GM12878 (cell line): ENCODE measurements around the gene ZNF543. TPM values are rescaled to one million over a fixed set of nuclear protein-coding genes. Genes with fewer than 3 reads are reported as not detected.

Experiments used
- ATAC-seq: fragments of 200-7000 bp; cut with Tn5 transposase; 3 replicates; pipeline ENCODE4 v1.9.1; 2020; ENCODE audit warnings: mild to moderate bottlenecking, moderate library complexity
- BruUV-seq: library from RNA; stranded (reverse); fragments of 400-500 nt; replicated peaks from 2 replicates; lab custom pipeline; 2021; lab: Mats Ljungman, UMichigan
- CTCF ChIA-PET: fragments of 300-600 bp; sonication (Branson Sonifier 250); formaldehyde crosslinking; extraction: SDS; loops from one replicate; lab custom pipeline; 2021; ENCODE audit warnings: inconsistent platforms; lab: Yijun Ruan, JAX
- POLR2A ChIA-PET: fragments of 350-600 bp; formaldehyde crosslinking; extraction: SDS; loops from one replicate; lab custom pipeline; 2021; ENCODE audit warnings: inconsistent platforms; lab: Charles Lee
- RAD21 ChIA-PET: fragments of 300-600 bp; sonication (Branson Sonifier 250); formaldehyde crosslinking; loops from one replicate; lab custom pipeline; 2023; ENCODE audit warnings: antibody characterized with exemption; ENCODE audit not compliant: unreplicated experiment; lab: Charles Lee
- SMC1A ChIA-PET: fragments of 300-600 bp; sonication (Branson Sonifier 250); formaldehyde crosslinking; loops from one replicate; lab custom pipeline; 2023; ENCODE audit not compliant: unreplicated experiment, uncharacterized antibody; lab: Charles Lee
- DNase-seq: peaks from one replicate; pipeline ENCODE4 v3.0.0-alpha.2; 2011; ENCODE audit warnings: low read depth, low spot score
- FAIRE-seq: peaks from 3 replicates; lab custom pipeline; 2011; peaks lifted over from hg19 to GRCh38; lab: Jason Lieb, UNC
- H2AFZ ChIP-seq: 2 replicates; pipeline ENCODE4 v1.6.0; 2011; ENCODE audit warnings: low read depth, low read length, control low read depth; ENCODE audit not compliant: control insufficient read depth
- H3K27ac ChIP-seq: 2 replicates; pipeline ENCODE4 v1.5.1; 2011; ENCODE audit warnings: control low read depth; ENCODE audit not compliant: control insufficient read depth, insufficient read depth
- H3K27me3 ChIP-seq, 2 experiments: replicated peaks in 1 of 2; 2 replicates each; pipeline versions ENCODE4 v1.6.0 to v1.6.1; 2011; ENCODE audit warnings: low read length in 1 of 2; ENCODE audit not compliant: control insufficient read depth in 2 of 2, insufficient read depth in 2 of 2
- H3K36me3 ChIP-seq, 2 experiments: 2 replicates each; pipeline ENCODE4 v1.5.1; 2011; ENCODE audit warnings: low read length in 1 of 2; ENCODE audit not compliant: control insufficient read depth in 2 of 2, insufficient read depth in 2 of 2
- H3K4me1 ChIP-seq: 2 replicates; pipeline ENCODE4 v1.6.1; 2011; ENCODE audit warnings: mild to moderate bottlenecking, low read length, moderate library complexity, mixed read lengths; ENCODE audit not compliant: control insufficient read depth, insufficient read depth
- H3K4me2 ChIP-seq: 2 replicates; pipeline ENCODE4 v1.6.0; 2011; ENCODE audit warnings: control low read depth; ENCODE audit not compliant: control insufficient read depth, insufficient read depth
- H3K4me3 ChIP-seq: fragments of 200-600 bp; sonication (generic); 2 replicates; pipeline ENCODE4 v1.5.1; 2016
- H3K79me2 ChIP-seq: 2 replicates; pipeline ENCODE4 v1.6.0; 2011; ENCODE audit warnings: low read length; ENCODE audit not compliant: control insufficient read depth, insufficient read depth
- H3K9ac ChIP-seq: 2 replicates; pipeline ENCODE4 v1.8.0; 2011; ENCODE audit warnings: low read length, control low read depth, mixed read lengths; ENCODE audit not compliant: control insufficient read depth, insufficient read depth
- H3K9me3 ChIP-seq: replicated peaks from 3 replicates; pipeline ENCODE4 v1.5.1; 2011; ENCODE audit warnings: mild to moderate bottlenecking, low read length; ENCODE audit not compliant: control insufficient read depth, insufficient read depth
- H4K20me1 ChIP-seq: 2 replicates; pipeline ENCODE4 v1.6.0; 2011; ENCODE audit not compliant: control insufficient read depth, insufficient read depth
- ASH2L ChIP-seq: fragments of 300-600, 200-600 bp; sonication (generic); IDR thresholded peaks from 2 replicates; pipeline ENCODE4 v1.6.1; 2017; ENCODE audit warnings: low read depth, mild to moderate bottlenecking, borderline replicate concordance
- BMI1 ChIP-seq: fragments of 450-650 bp; IDR thresholded peaks from 2 replicates; pipeline ENCODE4 v1.6.1; 2016; ENCODE audit warnings: mild to moderate bottlenecking, moderate library complexity, borderline replicate concordance
- CBX3 ChIP-seq: fragments of 200-600 bp; sonication (generic); IDR thresholded peaks from 2 replicates; pipeline ENCODE4 v1.6.1; 2016; ENCODE audit warnings: low read depth, borderline replicate concordance
- IKZF2 ChIP-seq, 2 experiments: fragments of 450-650 bp; IDR thresholded peaks; 2 replicates each; pipeline ENCODE4 v1.6.1; 2017; ENCODE audit warnings: mild to moderate bottlenecking in 2 of 2, moderate library complexity in 2 of 2
- NFYB ChIP-seq: IDR thresholded peaks from 2 replicates; pipeline ENCODE4 v1.6.1; 2011; ENCODE audit warnings: low read depth, mild to moderate bottlenecking, low read length, improper control_type of control experiment, moderate library complexity; ENCODE audit not compliant: insufficient read depth
- PAX5 ChIP-seq: IDR thresholded peaks from 2 replicates; pipeline ENCODE4 v1.6.1; 2011; ENCODE audit warnings: low read depth, low read length, borderline replicate concordance
- POU2F2 ChIP-seq: IDR thresholded peaks from 3 replicates; pipeline ENCODE4 v1.6.1; 2011; ENCODE audit warnings: low read depth, mild to moderate bottlenecking, low read length, borderline replicate concordance
- SPI1 ChIP-seq: IDR thresholded peaks from 2 replicates; pipeline ENCODE4 v1.6.1; 2011; ENCODE audit warnings: low read depth, mild to moderate bottlenecking, low read length, moderate library complexity, borderline replicate concordance; ENCODE audit not compliant: insufficient read depth
- STAT3 ChIP-seq: IDR thresholded peaks from 2 replicates; pipeline ENCODE4 v1.6.1; 2011; ENCODE audit warnings: low read depth, low read length, improper control_type of control experiment
- TCF7 ChIP-seq: IDR thresholded peaks from 2 replicates; pipeline ENCODE4 v1.6.1; 2014; ENCODE audit warnings: antibody characterized with exemption, borderline replicate concordance
- ZNF217 ChIP-seq: fragments of 450-650 bp; IDR thresholded peaks from 2 replicates; pipeline ENCODE4 v1.6.1; 2017; ENCODE audit warnings: antibody characterized with exemption, mild to moderate bottlenecking
- ZNF384 ChIP-seq: IDR thresholded peaks from 2 replicates; pipeline ENCODE4 v1.6.1; 2012; ENCODE audit warnings: low read depth, mild to moderate bottlenecking, low read length, improper control_type of control experiment, borderline replicate concordance
- in situ Hi-C: fragments of 300-500 bp; cut with MboI; formaldehyde crosslinking; loops from 9 replicates; pipeline ENCODE4 v1.14.3; 2018; ENCODE audit warnings: mixed read lengths
- intact Hi-C: fragments of 100-400 bp; cut with micrococcal nuclease; formaldehyde crosslinking; loops from one replicate; pipeline ENCODE4 v1.14.2; 2022; ENCODE audit not compliant: unreplicated experiment
- polyA plus RNA-seq, 11 experiments: library from polyadenylated mRNA; depleted of rRNA in 4 of 11; unstranded in 6 of 11; stranded (reverse) in 5 of 11; fragments of >200 nt; fragmentation: Nextera tagmentation in 4 of 11; fragmentation: Illumina TruSeq in 1 of 11; extraction: Ambion mirVana in 4 of 11; extraction: Trizol in 1 of 11; gene quantifications; 1 replicate in 1 of 11; 2 replicates in 10 of 11; pipeline versions ENCODE4 v1.2.1 to v1.2.3, GENCODE V29; 2011 to 2016; ENCODE audit warnings: inconsistent platforms in 2 of 11, missing spikeins in 2 of 11, low read depth in 1 of 11
- total RNA-seq, 4 experiments: library from RNA; depleted of rRNA in 3 of 4; stranded (reverse); fragments of >200 nt in 3 of 4; fragmentation: Illumina TruSeq in 1 of 4; extraction: Trizol in 1 of 4; gene quantifications; 2 replicates each; pipeline versions ENCODE4 v1.2.1 to v1.2.3, GENCODE V29; 2013 to 2021

Gene ZNF543
- total and polyA plus RNA-seq, 10 of the 15 experiments (the other 5 are each of a cell fraction or from before 2014, with no cell fraction given) = 0.53 to 9.0 (median 3.5) TPM

DNA sequence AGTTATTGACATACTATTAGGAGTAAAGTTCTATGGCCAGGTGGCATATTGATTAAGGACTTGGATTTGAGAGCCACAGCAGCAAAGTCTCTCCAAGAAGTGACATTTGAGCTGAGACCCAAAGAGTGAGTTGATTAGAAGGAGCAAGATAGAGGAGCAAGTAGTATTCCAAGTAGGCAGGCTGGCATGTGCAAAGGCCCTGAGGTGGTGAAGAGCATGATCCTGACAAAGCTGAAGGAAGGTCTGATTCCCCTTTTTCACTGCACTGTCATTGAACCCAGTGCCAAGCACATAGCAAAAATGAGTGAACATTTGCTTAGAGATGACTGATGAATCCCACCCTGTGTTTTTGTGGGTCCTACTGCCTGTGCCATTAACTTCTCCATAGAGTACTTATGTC is 4.7 kb downstream of the ZNF543 start:
- no peaks in the 10 kb centered on the region for H4K20me1 ChIP-seq
- H3K4me3 ChIP-seq = no peak overlapping the region
- H3K36me3 ChIP-seq = peaks cover 13 to 35% of the 10 kb centered on the region in 2 experiments
- TF ChIP-seq CBX3 (no peak), ZNF217 (no peak), ZNF384 (no peak), NFYB (no peak), IKZF2 (IDR thresholded peaks at IDR 0.05) (no peak), POU2F2 (no peak), SPI1 (no peak), BMI1 (no peak), ASH2L (no peak), PAX5 (no peak), TCF7 (no peak), STAT3 (no peak)
- no peak for DNase-seq
- intact Hi-C loops (no loop called here), in situ Hi-C loops (no loop called here)
- CTCF ChIA-PET = no interaction called here
- H3K79me2 ChIP-seq = peaks cover 26% of the 10 kb centered on the region
- SMC1A ChIA-PET = interaction anchor here (0.6 kb wide), 1 partner anchor 26 kb away, joined by 3 read pairs; no protein-coding TSS in a partner anchor
- H3K4me2 ChIP-seq = no peak overlapping the region
- FAIRE-seq = no peak
- no peak for ATAC-seq
- RAD21 ChIA-PET = no interaction called here
- POLR2A ChIA-PET = no interaction called here
- H3K4me1 ChIP-seq = peaks cover 3% of the 10 kb centered on the region; the same call in 1 of the 2 replicates
- BruUV-seq = no TSS peak
- H3K9me3 ChIP-seq = peaks cover 4% of the 10 kb centered on the region
- no peaks in the 10 kb centered on the region for H3K27me3 ChIP-seq
- H3K27ac ChIP-seq = no peak overlapping the region
- H2AFZ ChIP-seq = no peak overlapping the region
- H3K9ac ChIP-seq = no peak overlapping the region
